Measurements from ENCODE around the gene DIPK1A.
"Not testable (repeated sequence)": the region's sequence is repeated elsewhere in the genome, so short reads cannot be mapped to it uniquely, and the experiment has no call there.

Gene DIPK1A

DNA sequence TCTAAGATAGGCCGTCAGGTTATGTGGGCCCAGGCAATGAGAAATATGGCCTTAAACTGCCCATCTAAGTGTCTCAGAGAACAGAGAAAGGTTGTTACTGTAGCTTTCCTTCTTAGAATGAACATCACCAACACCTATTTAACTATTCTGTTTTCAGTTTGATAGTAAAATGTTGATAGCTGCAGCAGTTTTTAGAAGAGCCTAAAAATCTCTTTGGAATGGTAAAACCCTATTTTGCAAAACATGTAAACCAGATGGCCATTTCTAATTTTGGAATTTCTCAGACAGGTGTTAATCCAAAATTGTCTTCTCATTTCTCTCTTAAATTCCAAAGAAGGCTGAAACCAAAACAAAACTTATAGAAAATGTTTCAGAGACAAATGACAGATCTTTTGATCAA lies 57.5 kb downstream of the DIPK1A start:
- no peak for DNase-seq (ENCODE audit: low read depth)
- no peak for TF ChIP-seq CTCF (conservative IDR thresholded peaks at IDR 0.05; ENCODE audit: low read depth, low read length)

DNA sequence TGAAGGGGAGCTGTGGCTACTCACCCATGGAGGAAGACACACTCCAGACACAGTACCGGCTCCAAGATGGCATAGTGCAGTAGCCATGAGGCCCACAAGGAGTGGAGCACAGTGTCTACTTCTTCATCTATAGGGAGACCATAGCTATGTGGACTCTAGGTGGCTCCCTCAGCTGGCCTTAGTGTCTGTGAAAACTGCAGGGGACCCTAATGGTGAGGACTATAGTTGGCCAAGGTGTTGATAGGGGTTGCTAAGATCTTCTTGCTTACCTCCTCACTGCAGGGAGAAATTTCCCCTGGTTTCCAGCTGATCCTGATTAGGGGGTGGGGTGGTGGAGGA lies 58.9 kb downstream of the DIPK1A start:
- no peak overlapping the region for H3K4me3 ChIP-seq (ENCODE audit: low read length)
- TF ChIP-seq CTCF (conservative IDR thresholded peaks at IDR 0.05; ENCODE audit: low read depth, low read length), result no peak
- DNase-seq (ENCODE audit: low read depth), result no peak

More for the DNA sequence above, 57.5 kb downstream of the DIPK1A start:
- no peak overlapping the region for H3K4me3 ChIP-seq (ENCODE audit: low read length)

DNA sequence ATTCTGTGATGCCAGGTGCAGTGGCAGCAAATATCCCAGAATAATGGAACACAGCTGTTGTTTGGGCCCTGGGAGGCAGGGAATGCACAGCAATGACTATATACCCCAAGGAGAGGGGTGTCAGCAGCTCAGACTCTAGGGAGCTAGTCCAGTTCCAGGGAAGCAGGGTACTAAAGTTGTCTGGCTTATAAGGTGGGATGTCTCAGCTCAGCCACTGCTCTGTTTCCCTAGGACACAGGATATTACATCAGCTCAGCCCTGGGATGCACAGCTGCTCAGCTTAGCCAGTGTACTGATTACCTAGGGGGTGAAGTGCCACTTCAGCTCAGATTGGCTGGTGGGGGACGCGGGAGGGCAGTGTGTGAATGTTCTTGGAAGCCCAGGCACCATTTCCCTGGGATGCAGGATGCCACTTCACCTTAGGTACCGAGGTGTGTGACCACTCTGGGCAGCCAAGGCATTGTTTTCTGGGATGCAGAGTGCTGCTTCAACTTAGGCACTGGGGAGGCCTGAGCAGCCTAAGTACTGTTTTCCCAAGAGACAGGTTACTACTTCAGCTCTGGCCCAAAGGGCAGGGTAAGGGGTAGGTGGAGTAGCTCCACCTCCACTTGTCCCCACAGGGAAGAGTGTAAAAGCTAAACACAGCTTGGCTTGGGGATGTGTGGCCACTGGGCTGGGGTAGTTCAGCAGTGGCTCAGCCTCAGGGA lies 59.4 kb downstream of the DIPK1A start:
- no peak for TF ChIP-seq CTCF (conservative IDR thresholded peaks at IDR 0.05; ENCODE audit: low read depth, low read length)

DNA sequence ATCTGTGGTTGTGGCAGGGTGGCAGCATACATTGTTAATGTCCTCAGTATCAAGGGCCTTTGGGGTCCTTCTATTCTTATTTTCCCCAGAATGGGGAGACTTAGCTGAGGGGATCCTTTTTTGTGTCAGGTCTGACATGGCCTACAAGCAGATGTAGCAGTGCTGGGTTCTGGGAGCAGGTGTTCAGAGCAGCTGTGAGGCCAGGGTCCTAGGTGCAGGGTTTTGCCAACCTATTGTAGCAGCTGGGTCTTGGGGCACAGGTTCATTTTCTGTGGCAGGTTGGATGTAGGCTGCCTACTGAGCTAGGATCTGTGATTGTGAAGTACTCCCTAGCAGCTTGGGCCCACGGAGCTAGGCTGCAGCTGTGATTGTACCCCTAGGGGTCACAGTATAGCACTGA lies 60.1 kb downstream of the DIPK1A start:
- H3K4me3 ChIP-seq (ENCODE audit: low read length), result no peak overlapping the region
- DNase-seq (ENCODE audit: low read depth), result no peak
- TF ChIP-seq CTCF (conservative IDR thresholded peaks at IDR 0.05; ENCODE audit: low read depth, low read length), result no peak

More for the DNA sequence above, 59.4 kb downstream of the DIPK1A start:
- DNase-seq (ENCODE audit: low read depth), result no peak
- no peak overlapping the region for H3K4me3 ChIP-seq (ENCODE audit: low read length)

GRCh38 chr1:92900539-92900938 lies 60.7 kb downstream of the DIPK1A start:
- no peak for TF ChIP-seq CTCF (conservative IDR thresholded peaks at IDR 0.05; ENCODE audit: low read depth, low read length)
- DNase-seq (ENCODE audit: low read depth), result no peak
- no peak overlapping the region for H3K4me3 ChIP-seq (ENCODE audit: low read length)

DNA sequence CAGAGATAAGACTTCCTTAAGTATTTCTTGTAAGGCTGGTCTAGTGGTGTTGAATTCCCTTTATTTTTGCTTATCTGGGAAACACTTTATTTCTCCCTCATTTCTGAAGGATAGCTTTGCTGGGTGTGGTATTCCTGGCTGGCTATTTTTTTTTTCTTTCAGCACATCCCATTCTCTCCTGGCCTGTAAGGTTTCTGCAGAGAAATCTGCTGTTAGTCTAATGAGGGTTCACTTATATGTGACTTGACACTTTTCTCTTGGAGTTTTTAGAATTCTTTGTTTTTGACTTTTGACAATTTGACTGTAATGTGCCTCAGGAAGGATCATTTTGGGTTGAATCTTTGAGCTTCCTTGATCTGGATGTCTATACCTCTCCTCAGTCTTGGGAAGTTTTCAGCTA lies 61.5 kb downstream of the DIPK1A start:
- DNase-seq (ENCODE audit: low read depth), result no peak
- no peak for TF ChIP-seq CTCF (conservative IDR thresholded peaks at IDR 0.05; ENCODE audit: low read depth, low read length)
- H3K4me3 ChIP-seq (ENCODE audit: low read length), result no peak overlapping the region

GRCh38 chr1:92898053-92898452 lies 63.2 kb downstream of the DIPK1A start:
- not testable (repeated sequence) for DNase-seq (ENCODE audit: low read depth); H3K4me3 ChIP-seq (ENCODE audit: low read length)

Measured in retinal pigment epithelial cell (primary cell).